GM12875 (cell line): ENCODE measurements around the gene MAP3K4.

Experiments
- H3K4me3 ChIP-seq: one replicate; pipeline ENCODE4 v1.5.1; 2011; ENCODE audit warnings: low read depth, low read length, control low read depth
- TF ChIP-seq, protein P1 (sequence below): IDR thresholded peaks from 2 replicates; pipeline ENCODE4 v1.5.1; 2011; ENCODE audit warnings: low read depth, mild to moderate bottlenecking, control low read depth, inconsistent platforms, low read length, moderate library complexity, borderline replicate concordance; ENCODE audit not compliant: insufficient read depth

The MAP3K4 gene

GRCh38 chr6:161067749-161068148 lies 76.2 kb downstream of the MAP3K4 start:
- TF ChIP-seq, protein P1, sequence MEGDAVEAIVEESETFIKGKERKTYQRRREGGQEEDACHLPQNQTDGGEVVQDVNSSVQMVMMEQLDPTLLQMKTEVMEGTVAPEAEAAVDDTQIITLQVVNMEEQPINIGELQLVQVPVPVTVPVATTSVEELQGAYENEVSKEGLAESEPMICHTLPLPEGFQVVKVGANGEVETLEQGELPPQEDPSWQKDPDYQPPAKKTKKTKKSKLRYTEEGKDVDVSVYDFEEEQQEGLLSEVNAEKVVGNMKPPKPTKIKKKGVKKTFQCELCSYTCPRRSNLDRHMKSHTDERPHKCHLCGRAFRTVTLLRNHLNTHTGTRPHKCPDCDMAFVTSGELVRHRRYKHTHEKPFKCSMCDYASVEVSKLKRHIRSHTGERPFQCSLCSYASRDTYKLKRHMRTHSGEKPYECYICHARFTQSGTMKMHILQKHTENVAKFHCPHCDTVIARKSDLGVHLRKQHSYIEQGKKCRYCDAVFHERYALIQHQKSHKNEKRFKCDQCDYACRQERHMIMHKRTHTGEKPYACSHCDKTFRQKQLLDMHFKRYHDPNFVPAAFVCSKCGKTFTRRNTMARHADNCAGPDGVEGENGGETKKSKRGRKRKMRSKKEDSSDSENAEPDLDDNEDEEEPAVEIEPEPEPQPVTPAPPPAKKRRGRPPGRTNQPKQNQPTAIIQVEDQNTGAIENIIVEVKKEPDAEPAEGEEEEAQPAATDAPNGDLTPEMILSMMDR, result no peak
- H3K4me3 ChIP-seq, result no peak overlapping the region

DNA sequence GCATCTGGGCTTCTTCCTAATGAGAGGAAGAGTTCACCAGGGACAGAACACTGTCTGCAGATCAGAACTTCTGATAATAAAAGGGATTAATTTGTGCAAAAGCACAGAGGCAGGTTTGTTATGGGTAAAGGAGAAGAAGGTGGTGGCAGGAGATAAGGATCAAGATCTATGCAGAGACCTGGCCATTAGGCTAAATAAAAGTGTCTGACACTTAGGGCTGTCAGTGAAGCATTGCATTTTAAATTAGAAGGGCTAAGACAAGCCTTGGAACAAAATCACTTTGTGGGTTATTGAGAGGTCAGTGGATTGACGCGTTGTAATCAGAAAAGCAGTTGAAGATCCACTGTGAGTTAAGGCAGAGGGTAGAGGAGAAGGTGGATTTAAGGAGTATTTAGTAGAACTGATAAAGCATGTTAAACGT lies 76.8 kb downstream of the MAP3K4 start:
- no peak overlapping the region for H3K4me3 ChIP-seq
- TF ChIP-seq, protein P1, result no peak

DNA sequence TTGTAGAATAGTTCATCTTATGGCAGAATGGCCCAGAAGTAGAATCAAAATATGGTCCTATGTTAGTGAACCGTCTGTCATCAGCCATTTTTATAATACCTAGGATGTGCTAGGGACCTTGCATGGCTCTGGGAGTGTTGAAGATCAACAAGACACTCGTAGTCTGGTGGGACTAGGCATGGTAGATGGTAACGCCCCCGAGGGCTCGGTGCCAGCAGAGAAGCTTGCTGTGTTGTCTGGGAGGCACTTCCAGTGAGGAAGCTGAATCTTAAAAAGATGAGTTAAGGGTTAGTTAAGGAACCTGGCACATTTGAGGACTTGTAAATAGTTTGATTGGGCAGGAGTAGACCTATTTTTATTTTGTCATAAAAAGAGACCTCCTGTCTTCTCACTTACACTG lies 82.4 kb downstream of the MAP3K4 start:
- TF ChIP-seq, protein P1, result no peak
- H3K4me3 ChIP-seq, result no peak overlapping the region

- H3K4me3 ChIP-seq, result no peak overlapping the region
- TF ChIP-seq, protein P1, result no peak
Observed at GRCh38 chr6:161074496-161075121, 83.0 kb downstream of the MAP3K4 start.

GRCh38 chr6:161076181-161076677 lies 84.7 kb downstream of the MAP3K4 start:
- H3K4me3 ChIP-seq, result no peak overlapping the region
- TF ChIP-seq, protein P1, result no peak

DNA sequence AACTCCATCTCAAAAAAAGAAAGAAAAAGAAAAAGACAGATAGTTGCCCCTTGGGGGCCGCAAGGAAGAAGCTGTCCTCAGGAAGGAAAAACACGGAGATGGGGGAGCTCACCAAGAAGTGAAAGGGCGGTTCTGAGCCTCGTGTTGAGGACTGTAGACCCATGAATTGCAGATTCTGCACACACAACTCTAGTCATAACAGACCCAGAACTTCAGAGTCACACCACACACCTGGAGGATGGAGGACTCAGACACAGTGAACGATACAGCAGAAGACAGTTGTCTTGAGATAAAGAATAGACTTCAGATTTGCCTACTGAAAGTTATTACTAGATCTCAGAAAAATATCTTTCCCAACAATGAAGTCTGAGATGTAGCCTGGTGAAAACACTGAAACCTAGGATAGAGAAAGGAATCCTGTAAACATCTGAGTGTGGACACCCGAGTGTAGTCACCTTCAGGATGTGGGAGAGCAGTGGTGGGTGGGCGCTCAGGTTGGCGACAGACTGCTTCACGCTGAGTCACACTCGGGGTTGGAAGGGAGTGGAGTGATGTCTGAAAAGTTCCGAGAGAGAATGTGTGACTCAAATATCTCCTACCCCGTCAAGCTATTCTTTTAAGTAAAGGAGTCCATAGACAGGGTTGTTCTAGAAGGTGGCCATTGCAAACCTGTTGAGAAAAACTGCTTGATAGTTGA lies 88.1 kb downstream of the MAP3K4 start:
- TF ChIP-seq, protein P1, result no peak
- H3K4me3 ChIP-seq, result no peak overlapping the region
